ENCODE data around the gene WDR36.
A peak's percentile ranks its signal among the peaks of the same experiment; 100 is the strongest.

Gene WDR36

DNA sequence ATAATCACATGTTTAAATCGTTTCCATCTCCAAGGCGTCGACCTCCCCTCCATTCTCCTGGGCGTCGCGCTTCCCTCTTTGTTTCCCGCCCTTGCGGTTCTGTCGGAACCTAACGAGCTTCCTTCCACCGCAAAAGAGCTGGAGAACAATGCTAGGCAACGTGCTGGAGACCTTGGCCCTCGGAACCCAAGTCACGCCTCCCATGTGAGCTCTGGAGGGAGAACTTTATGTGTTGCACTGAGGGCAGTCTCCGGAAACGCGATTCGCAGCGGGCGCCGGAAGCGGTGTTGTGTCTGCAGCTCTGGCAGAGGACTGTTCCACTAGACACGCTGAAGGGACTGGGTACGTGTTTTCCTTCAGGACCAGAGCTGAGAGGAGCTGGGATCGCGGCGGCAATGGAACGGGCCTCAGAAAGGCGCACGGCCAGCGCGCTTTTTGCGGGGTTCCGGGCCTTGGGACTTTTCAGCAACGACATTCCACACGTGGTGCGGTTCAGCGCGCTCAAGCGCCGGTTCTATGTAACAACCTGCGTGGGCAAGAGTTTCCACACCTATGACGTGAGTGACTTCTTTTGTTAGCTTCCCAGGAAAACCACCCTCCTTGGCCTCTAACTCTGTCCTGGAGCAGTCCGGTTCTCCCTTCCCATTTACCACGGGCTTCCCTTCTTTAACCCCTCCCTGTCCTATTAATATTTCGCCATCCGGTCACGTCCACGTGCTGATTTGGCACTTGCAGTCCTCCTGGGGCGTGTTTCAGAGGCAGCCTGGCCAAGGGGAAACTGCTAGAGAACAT is at the start of gene WDR36:
Gene WDR36, plus strand, starts transcription at position 287 of the 792 bp plus-strand sequence. Its CDS starts 109 bp downstream, at position 396.
- peak; percentile 87 for DNase-seq (ENCODE audit: low read depth)

DNA sequence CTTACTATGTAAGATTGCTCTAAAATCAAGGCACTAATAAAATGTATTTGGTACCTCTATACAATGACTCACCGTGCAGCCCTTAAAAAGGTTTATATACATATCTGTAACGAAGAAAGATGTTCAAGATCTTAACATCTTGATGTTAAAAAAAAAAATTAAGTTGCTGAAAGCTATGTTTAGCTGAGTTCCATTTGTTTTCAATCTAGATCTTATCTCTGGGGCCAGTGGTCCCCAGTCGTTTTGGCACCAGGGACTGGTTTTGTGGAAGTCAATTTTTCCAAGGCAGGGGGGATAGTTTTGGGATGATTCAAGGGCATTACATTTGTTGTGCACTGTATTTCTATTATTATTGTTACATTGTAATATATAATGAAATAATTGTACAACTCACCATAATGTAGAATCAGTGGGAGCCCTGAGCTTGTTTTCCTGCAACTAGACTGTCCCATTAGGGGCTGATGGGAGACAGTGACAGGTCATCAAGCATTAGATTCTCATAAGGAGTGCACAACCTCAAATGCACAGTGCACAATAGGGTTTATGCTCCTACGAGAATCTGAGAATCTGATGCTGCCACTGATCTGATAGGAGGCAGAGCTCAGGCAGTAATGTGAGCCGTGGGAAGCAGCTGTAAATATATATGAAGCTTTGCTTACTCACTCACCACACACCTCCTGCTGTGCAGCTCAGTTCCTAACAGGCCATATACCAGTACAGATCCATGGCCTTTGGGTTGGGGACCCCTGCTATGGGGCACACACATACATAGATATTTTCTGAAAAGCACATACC is 48.2 kb upstream of the WDR36 start:
- no peak for DNase-seq (ENCODE audit: low read depth)

DNA sequence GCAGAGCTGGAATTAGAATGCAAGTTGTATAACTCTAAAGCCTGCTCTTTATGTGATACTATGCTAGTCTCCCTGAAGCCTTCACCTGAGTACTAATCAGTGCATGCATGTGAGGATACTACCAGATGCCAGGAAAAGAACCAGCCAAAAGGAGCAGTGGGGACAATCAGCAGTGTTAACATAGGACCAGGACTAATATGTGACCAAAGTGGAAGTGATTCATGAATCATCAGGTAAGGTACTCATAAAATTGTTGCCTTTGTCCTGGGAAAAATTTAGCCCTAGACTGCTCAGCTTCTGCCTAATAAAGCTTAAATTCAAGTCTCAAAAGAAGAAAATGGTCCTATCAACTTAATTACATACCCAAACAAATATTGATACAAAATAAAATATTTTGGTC is 34.1 kb upstream of the WDR36 start:
- no peak for DNase-seq (ENCODE audit: low read depth)

DNA sequence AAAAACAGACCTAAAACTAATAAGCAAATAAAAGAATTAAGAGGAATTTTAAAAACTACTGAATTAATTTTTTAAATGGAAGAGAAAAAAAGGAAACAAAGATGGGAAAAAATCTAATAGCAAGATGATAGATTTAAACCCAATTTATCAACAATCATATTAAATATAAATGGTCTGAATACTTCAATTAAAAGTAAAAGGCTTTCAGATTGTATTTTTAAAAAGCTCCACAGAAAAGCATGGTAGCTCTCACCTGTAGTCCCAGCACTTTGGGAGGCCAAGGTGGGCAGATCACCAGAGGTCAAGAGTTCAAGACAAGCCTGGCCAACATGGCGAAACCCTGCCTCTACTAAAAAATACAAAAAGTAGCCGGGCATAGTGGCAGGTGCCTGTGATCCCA is 32.0 kb upstream of the WDR36 start:
- no peak for DNase-seq (ENCODE audit: low read depth)

DNA sequence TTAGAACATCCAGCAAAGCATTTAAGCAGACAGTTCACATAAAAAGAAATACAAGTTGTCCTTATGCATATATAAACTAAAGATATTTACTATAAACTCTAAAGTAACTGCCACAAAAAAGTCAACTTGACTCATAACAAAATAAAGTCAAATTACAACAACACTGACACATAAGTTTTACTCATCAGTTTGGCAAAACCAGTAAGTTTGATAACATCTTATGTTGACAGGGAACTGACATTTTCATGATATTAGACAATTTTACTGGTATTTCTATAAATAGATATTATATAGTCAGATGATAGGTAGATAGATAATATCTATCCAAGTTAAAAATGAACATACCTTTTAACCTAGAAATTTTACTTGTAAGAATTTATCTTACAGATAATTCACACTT is 30.5 kb upstream of the WDR36 start:
- DNase-seq (ENCODE audit: low read depth): no peak

DNA sequence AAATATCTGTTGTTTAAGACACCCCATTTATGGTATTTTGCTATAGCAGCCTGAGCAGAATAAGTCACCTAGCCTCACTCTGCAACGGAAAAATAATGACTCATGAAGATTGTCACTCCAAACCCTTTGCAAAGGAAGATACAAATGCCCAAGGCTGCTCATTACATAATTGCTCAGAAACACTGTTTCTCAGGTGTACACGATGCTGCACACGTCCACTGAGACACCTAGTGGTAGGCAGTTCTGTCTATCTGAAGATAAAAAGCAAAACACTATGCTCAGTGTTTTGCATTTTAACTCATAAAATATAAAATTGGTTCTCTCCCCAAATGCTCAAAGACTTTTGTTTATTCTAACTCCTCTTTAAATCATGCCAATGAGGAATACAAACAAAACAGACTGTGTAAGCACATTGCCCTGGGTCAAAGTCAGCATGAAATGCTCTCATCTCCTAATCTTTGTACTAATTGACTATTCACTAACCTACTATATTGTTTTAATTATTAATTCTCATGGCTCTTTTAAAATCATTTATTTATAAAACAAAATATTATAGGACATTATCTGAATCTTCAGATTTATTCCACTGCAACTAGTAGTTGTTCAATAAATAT is 28.3 kb upstream of the WDR36 start:
- DNase-seq (ENCODE audit: low read depth): no peak

DNA sequence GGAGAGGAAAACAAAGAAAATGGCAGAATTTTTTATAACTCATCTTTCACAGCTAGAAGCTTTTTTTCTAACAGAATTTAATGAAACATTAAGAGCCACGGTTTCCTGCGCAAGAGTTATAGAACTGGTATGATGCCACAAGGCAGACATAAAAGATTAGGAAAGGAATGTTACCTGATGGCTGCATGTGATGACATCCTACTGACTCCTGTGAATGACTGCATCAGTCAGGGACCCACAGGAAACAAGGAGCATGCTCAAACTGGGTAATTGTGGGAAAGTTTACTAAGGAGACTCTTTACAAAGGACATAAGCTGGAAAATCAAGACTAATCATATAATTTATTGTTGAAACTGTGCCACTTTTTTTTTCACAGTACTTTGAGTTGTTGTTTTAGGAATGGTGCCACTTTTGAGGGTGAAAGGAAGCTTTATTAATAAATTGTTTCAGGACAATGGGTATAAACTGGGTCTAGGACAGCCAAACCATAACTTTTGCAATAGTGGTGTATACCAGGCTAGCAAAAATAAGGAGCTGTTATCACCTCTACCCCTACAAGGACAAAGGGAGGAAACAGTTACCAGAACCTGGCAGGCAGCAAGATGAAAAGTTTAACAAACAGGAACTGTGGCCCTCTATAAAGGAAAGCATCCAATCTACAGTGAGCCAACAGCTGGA is 25.7 kb upstream of the WDR36 start:
- no peak for DNase-seq (ENCODE audit: low read depth)

DNA sequence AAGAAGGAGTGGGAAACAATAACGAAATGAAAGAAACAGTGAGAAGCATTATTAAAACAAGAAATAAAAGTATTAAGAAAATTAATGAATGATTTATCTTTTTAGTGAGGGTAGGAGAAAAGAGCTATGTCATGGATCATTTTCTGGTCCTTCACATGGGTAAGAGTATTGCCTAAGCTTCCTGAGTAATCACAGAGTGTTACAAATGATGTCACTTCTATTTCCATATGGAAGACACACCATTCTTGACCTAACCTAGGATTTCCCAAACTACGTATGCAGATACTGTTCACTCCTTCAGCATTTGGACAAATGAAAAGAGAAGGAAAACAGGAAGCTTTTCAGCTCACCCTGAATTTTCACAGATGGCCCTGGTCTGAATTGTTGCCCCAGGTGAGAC is 23.9 kb upstream of the WDR36 start:
- no peak for DNase-seq (ENCODE audit: low read depth)

DNA sequence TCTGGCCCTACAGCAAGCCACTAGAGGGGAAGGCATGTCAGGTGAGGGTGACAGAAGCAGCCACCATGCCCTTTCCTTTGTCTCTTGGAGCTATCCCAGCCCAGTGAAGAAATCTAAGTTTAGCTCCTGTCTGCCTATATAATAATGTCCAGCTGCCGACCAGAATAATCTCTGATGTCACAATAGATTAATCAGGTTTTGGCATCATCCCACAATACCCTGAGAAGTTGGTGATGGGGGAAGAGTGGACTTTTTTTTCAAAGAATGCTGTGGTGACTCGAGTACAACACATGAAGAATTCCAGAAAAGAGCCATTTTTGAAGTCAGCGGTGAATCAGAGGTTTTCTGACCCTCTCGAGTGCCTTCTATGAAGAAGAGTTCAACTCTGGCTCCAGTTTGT is 22.3 kb upstream of the WDR36 start:
- peak; percentile 57 for DNase-seq (ENCODE audit: low read depth)

DNA sequence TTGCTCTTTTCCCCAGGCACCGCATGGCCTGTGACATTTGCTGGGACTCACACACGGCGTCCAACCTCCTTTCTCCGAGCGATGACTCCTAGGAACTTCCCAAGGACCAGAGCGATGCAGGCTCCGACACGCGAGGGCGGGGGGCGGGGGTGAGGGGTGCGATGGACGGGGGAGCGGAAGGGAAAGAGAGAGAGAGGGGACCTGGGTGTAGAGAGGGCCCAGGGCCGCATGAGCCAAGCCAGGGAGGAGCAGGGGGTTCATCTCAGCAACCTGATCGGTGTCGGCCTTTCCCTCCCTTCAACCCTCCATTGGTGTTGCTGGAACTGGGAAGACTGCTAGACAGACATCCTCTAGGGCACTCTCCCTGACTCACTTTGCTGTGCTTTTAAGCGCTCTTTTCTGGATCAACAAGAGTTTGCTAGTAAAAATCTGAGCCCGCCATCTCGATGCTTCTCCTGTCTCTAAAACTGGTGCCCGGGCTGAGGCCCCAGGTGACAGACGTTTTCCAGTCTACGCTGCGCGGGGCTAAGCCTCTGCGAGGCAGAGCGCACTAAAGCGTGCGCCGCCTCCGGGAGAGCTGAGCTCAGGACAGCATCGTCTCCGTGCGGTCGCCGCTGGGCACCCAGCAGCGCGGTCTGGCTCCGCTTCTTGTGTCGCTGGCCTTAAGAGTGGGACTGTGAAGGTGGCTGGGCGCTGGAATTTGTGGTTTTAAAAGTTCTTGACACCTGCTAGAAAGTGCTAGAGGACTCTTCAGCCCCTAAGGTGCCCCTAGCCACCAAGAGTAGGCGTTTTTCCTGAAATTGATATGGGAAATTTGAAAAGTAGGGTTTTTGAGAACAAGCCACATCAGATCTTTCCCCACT is 21.6 kb upstream of the WDR36 start:
- no peak for DNase-seq (ENCODE audit: low read depth)

DNA sequence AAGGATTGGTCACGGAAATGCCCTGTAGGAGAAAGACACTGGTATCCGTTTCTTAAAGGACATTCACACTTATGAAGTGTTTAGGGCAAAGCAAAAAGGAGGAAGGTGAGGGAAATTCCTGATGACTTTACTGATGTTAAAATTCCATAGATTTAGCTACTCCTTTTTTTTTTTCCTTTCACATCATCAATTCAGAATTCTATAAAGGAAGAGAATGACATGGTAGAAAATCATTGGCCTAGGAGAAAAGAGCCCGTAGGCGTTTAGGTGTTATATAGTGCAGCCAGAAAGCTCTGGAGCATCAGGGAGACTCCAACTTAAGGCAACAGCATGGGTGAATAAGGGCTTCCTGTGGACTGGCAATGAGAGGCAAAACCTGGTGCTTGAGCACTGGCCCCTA is 20.7 kb upstream of the WDR36 start, which contains the start of gene TSLP:
Gene TSLP, plus strand, starts transcription at position 301 of the 400 bp plus-strand sequence. CDS start 178 bp downstream, outside the sequence.
- no peak for DNase-seq (ENCODE audit: low read depth)

DNA sequence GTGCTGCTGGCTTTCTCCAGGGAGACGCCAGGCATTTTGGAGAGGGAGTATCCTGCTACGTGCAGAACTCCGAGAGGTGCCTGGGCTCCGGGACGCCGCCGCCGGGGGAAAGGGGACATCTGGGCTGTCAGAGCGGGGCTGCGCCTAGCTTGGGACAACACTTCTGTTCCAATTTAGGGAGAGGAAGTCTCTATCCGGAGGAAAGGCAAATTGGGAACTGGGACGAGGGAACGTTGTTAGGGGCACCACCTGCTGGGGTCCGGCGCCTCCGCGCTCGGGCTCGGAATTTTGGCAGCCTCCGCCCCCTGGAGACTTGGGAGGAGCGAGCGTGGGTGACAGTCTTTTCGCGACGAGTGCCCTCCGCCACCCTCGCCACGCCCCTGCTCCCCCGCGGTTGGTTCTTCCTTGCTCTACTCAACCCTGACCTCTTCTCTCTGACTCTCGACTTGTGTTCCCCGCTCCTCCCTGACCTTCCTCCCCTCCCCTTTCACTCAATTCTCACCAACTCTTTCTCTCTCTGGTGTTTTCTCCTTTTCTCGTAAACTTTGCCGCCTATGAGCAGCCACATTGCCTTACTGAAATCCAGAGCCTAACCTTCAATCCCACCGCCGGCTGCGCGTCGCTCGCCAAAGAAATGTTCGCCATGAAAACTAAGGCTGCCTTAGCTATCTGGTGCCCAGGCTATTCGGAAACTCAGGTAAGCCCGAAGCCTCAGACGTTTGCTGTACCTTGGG is 19.0 kb upstream of the WDR36 start:
- no peak for DNase-seq (ENCODE audit: low read depth)

DNA sequence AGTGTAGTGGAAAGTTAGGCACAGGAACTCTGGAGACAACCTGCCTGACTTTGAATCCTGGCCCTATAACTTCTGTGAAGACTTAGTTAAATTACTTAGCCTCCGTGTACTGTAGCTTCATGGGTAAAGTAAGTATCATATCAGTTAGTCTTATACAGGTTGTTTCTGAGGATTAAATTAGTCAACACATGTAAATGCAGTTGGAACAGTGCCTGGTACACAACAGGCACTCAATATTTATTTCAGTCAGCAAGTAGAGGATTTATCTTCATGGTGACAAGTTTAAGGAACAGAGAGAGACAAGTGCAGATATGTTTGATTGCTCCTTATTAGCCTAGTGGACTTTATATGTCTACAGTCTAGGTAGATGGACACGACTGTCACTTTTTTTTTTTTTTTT is 17.9 kb upstream of the WDR36 start:
- no peak for DNase-seq (ENCODE audit: low read depth)

DNA sequence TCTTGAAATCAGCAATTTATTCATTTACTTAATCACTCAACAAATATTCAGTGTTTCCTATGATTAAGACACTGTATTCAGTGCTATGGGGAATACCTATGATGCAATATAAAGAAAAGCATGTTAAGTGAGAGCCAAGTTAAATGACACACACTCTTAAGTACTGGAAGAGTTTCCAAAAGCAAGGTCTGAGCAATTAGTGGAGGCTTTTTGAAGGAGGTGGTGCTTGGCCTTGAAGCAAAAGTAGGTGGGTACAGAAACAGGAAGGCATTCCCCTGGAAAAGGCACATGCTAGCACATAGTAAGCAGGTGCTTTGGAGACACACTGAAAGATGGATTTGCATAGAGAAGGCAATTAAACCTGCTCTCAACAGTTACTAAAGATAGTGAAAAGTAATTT is 16.6 kb upstream of the WDR36 start:
- DNase-seq (ENCODE audit: low read depth): peak; percentile 91

DNA sequence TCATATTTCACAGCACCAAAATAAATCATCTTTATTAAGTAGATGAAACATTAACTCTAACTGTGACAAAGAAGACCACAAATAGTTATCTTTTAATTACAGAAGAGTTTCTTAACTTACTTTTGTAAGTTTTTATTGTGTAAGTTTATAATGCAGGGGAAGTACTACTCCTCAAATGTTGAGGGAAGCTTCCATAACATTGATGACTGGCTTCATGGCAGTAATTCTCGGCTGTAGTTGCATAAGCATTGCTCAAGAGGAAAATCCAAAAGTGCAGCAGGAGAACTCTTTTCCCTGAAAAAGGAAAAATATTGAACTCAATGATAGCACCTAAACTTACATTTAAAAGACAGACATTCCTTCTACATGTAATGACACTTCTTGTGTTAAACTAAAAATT is 16.1 kb upstream of the WDR36 start:
- no peak for DNase-seq (ENCODE audit: low read depth)

DNA sequence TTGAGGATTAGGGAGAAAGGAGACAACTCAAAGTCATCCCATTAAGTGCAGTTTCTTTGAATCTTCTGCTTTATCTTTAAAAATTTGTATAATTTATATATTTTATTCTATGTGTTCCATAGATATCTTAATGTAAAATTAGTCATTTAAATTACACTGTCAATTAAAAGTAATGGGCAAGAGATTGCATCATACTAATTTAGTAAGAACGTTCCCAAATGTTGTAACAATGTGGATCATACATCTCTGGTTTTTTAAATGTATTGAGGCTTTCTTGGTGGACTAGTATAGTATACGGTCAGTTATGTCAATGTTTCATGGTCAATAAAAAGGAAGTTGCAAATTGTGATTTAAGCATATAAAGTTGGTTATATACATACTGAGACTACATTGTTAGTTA is 14.5 kb upstream of the WDR36 start:
- no peak for DNase-seq (ENCODE audit: low read depth)

DNA sequence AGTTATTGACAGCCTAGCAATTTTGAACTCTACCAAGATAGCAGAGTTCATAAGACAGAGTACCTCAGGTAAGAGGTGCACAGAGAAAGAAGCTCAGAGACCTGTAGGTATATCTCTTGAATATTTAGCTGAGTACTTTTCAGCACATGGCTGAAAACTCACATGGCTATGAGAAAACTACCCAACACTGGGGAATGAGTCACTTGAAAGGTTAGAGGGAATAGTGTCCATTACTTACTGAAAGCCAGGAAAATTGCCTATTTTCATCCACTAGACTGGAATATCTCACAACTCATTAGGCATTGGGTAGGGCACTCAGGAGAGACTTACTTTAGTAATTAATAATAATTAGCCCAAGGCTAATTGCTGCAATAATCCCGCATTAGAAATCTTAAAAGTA is 12.3 kb upstream of the WDR36 start:
- DNase-seq (ENCODE audit: low read depth): no peak

DNA sequence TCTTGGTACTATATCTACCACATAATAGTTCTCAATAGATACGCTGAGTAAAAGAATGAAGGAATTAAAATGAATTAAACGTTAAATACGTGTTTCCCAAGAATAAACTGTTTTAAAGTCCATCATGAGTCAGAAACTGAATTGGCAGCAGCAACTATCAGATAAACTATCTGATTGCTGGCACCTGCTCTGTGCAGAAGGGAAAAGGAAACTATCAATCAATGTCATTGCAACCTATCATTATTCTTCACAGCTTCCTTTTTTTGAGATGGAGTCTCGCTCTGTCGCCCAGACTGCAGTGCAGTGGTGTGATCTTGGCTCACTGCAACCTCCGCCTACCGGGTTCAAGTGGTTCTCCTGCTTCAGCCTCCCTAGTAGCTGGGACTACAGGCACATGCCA is 8.8 kb upstream of the WDR36 start:
- no peak for DNase-seq (ENCODE audit: low read depth)

DNA sequence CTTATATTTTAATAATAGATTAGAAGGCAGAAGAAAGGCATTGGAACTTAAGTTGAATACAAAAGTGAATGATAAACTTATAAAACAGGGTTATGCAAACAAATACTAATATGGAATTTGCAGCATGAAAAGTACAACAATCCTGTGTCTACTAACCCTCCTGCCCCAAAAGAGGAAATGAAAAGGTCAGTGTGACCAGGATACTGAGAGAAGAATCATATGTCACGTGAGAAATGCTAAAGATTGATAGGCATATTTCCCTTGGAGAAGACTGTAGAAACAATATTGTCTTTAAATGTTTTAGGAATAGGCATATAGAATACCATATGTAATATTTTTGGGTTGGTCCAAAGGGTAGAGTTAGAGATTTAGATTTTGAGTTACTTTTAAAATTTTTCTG is 3.8 kb downstream of the WDR36 start:
- DNase-seq (ENCODE audit: low read depth): no peak

DNA sequence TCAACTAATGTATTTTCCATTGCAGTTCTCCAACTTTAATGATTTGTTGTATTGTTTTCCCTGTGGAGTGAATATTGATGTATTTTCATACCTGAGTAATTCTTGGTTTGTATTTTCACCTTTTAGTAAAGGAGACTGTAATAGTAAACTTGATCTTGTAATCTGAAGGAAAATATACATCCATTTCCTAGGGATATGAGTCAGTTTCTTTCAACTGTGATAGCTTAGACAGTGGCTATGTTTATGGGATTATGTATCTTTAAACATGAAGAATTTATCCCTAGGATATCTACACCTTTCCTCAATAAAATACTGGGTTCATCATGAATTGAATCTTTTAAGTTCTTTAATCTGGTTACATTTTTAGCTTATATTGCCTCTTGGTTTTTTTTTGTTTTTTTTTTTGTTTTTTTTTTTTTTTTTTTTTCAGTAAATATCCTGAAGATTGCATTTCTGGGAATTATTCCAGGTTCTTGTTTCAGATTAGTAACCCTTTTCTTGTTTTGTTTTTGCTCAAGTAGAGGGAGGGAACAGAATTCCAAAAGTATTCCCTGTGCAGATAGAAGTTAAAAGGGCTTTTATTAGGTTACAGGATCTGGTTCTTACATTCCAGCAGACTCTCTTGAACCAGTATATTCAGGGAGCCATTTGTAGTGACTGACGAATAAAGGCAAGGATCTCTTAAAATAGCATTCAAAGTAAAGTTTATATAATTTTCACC is 7.1 kb downstream of the WDR36 start:
- no peak for DNase-seq (ENCODE audit: low read depth)
